Natural killer cell (primary cell): ENCODE data around the gene GPRASP2. TPM values are rescaled to one million over a fixed set of nuclear protein-coding genes. Genes with fewer than 3 reads are reported as not detected.

Source experiments
- total RNA-seq, 4 donors: library from RNA; stranded (reverse); fragments of 120-200 nt in 1 of 4; gene quantifications; one replicate each; pipeline versions ENCODE4 v1.2.3 to v1.2.4, GENCODE V29; 2013 to 2022

The GPRASP2 gene
- total RNA-seq, 3 donors from 2014 or later (not counting 1 experiment from before 2014, with no cell fraction given) = 0.43 to 0.70 (median 0.68) TPM

Other genes starting within 250 kb of the GPRASP2 start
- not detected for gene TCP11X2, start 240.6 kb upstream of the GPRASP2 start, total RNA-seq
- not detected for gene TMSB15A, start 195.7 kb upstream of the GPRASP2 start, total RNA-seq
- gene ARMCX5, start 112.9 kb upstream of the GPRASP2 start, total RNA-seq = 10 to 100 TPM in 2 of 3 donors, 1 to 10 TPM in 1; 9.0 to 13.3 (median 13.1) TPM
- gene GPRASP1, start 61.0 kb upstream of the GPRASP2 start, total RNA-seq = 10 to 100 TPM; 11.2 to 12.6 (median 12.2) TPM
- 1 to 10 TPM; 2.1 to 2.9 (median 2.6) TPM for gene GPRASP3, start 8.3 kb downstream of the GPRASP2 start, total RNA-seq
- gene RAB40AL, start 224.8 kb downstream of the GPRASP2 start, total RNA-seq = under 1 TPM in 1 of 3 donors, not detected in 2; 0.42 TPM